Panc1 (cell line): Measurements from ENCODE around the gene DLGAP3. TPM values are rescaled to one million over a fixed set of nuclear protein-coding genes. Genes with fewer than 3 reads are reported as not detected.

Experiments
- ATAC-seq: fragments of 200-7000 bp; cut with Tn5 transposase; 2 replicates; pipeline ENCODE4 v1.9.1; 2020; ENCODE audit warnings: mild to moderate bottlenecking, moderate library complexity
- BruUV-seq: library from RNA; stranded (reverse); fragments of 400-500 nt; replicated peaks from 2 replicates; lab custom pipeline; 2021; lab: Mats Ljungman, UMichigan
- CTCF ChIA-PET: fragments of 300-600 bp; sonication (Branson Sonifier 250); formaldehyde crosslinking; loops from one replicate; lab custom pipeline; 2022; ENCODE audit warnings: antibody characterized with exemption; lab: Charles Lee
- POLR2A ChIA-PET: fragments of 300-600 bp; sonication (Branson Sonifier 250); formaldehyde crosslinking; loops from one replicate; lab custom pipeline; 2022; ENCODE audit warnings: antibody characterized with exemption; lab: Charles Lee
- DNase-seq: peaks from one replicate; pipeline ENCODE4 v3.0.0-alpha.2; 2010; ENCODE audit warnings: low read depth, low spot score
- H3K27ac ChIP-seq: 2 replicates; pipeline ENCODE4 v1.5.1; 2011; ENCODE audit warnings: mild to moderate bottlenecking, low read length, inconsistent platforms
- H3K27me3 ChIP-seq: fragments of 200-500 bp; sonication (Bioruptor generic); 2 replicates; pipeline ENCODE4 v1.6.0; 2014; ENCODE audit warnings: low read length, inconsistent platforms; ENCODE audit not compliant: control insufficient read depth, insufficient read depth
- H3K36me3 ChIP-seq: fragments of 200-500 bp; sonication (Bioruptor generic); 2 replicates; pipeline ENCODE4 v1.5.1; 2014; ENCODE audit warnings: inconsistent platforms, mild to moderate bottlenecking, low read length, moderate library complexity; ENCODE audit not compliant: control insufficient read depth, insufficient read depth
- H3K4me1 ChIP-seq: 2 replicates; pipeline ENCODE4 v1.5.1; 2011; ENCODE audit warnings: inconsistent platforms, mild to moderate bottlenecking, low read length, moderate library complexity; ENCODE audit not compliant: control insufficient read depth, insufficient read depth
- H3K4me3 ChIP-seq, 2 experiments: 2 replicates each; pipeline ENCODE4 v1.5.1; 2011 to 2012; ENCODE audit warnings: low read depth in 2 of 2, low read length in 2 of 2, mild to moderate bottlenecking in 2 of 2, inconsistent platforms in 1 of 2, moderate library complexity in 1 of 2
- H3K9me3 ChIP-seq: fragments of 200-500 bp; sonication (Bioruptor generic); 2 replicates; pipeline ENCODE4 v1.5.1; 2014; ENCODE audit warnings: low read depth, mild to moderate bottlenecking, inconsistent platforms, low read length, moderate library complexity; ENCODE audit not compliant: control insufficient read depth, insufficient read depth
- CTCF ChIP-seq: fragments of 450-650 bp; IDR thresholded peaks from 2 replicates; pipeline ENCODE4 v1.5.1; 2017; ENCODE audit warnings: mild to moderate bottlenecking
- POLR2AphosphoS5 ChIP-seq: IDR thresholded peaks from 2 replicates; pipeline ENCODE4 v1.6.1; 2012; ENCODE audit warnings: mild to moderate bottlenecking, low read depth, low read length, moderate library complexity
- REST ChIP-seq, 2 experiments: IDR thresholded peaks; 2 replicates each; pipeline ENCODE4 v1.6.1; 2011 to 2012; ENCODE audit warnings: low read depth in 2 of 2, control low read depth in 1 of 2, low read length in 1 of 2, mild to moderate bottlenecking in 1 of 2, moderate library complexity in 1 of 2; ENCODE audit not compliant: insufficient read depth in 1 of 2
- SIN3A ChIP-seq: IDR thresholded peaks from 2 replicates; pipeline ENCODE4 v1.6.1; 2012; ENCODE audit warnings: low read depth, mild to moderate bottlenecking, low read length, moderate library complexity, borderline replicate concordance; ENCODE audit not compliant: insufficient read depth
- TCF7L2 ChIP-seq: IDR thresholded peaks from 2 replicates; pipeline ENCODE4 v1.6.1; 2011; ENCODE audit warnings: mild to moderate bottlenecking, low read depth, low read length, inconsistent platforms
- in situ Hi-C: cut with HindIII; loops from 2 replicates; pipeline ENCODE4 v1.10.0; 2016; ENCODE audit warnings: low sequenced_read_pairs, low pct_unique_long_range_greater_than_20kb
- intact Hi-C: fragments of 100-400 bp; cut with micrococcal nuclease; formaldehyde crosslinking; loops from one replicate; pipeline ENCODE4 v1.10.0; 2022; ENCODE audit not compliant: unreplicated experiment
- total RNA-seq: library from RNA; stranded (reverse); gene quantifications from one replicate; pipeline ENCODE4 v1.2.1, GENCODE V29; 2021; ENCODE audit not compliant: unreplicated experiment

Gene DLGAP3
- total RNA-seq, 1 experiment from 2014 or later: 0.87 TPM

- Histone ChIP-seq H3K36me3 (no peaks in the 10 kb centered on the region), H3K9me3 (no peaks in the 10 kb centered on the region), H3K4me1 (no peaks in the 10 kb centered on the region), H3K27ac (no peak overlapping the region), H3K4me3 (no peak overlapping the region), H3K27me3 (no peaks in the 10 kb centered on the region)
- BruUV-seq: no TSS peak
- ChIA-PET POLR2A (interaction anchor here (0.6 kb wide), 1 partner anchor 27 kb away, joined by 16 read pairs; no protein-coding TSS in a partner anchor), CTCF (no interaction called here)
- intact Hi-C loops: no loop called here
- TF ChIP-seq TCF7L2 (no peak), REST (IDR thresholded peaks at IDR 0.05; ENCODE audit: insufficient read depth in 1 of 2, low read depth in 2 of 2, low read length in 1 of 2) (no peak), CTCF (no peak), POLR2AphosphoS5 (no peak)
- DNase-seq: no peak
- no peak for ATAC-seq
- in situ Hi-C loops: no loop called here
Observed at GRCh38 chr1:34975771-34976170, 46.3 kb upstream of the DLGAP3 start.

- ChIA-PET POLR2A (no interaction called here), CTCF (no interaction called here)
- Histone ChIP-seq H3K9me3 (no peaks in the 10 kb centered on the region), H3K27ac (no peak overlapping the region), H3K4me1 (no peaks in the 10 kb centered on the region), H3K4me3 (no peak overlapping the region), H3K27me3 (no peaks in the 10 kb centered on the region), H3K36me3 (no peaks in the 10 kb centered on the region)
- no TSS peak for BruUV-seq
- TF ChIP-seq POLR2AphosphoS5: no peak
- TF ChIP-seq REST (IDR thresholded peaks at IDR 0.05; ENCODE audit: insufficient read depth in 1 of 2, low read depth in 2 of 2, low read length in 1 of 2): no peak
- no peak for TF ChIP-seq SIN3A
- ATAC-seq: no peak
- intact Hi-C loops: no loop called here
- DNase-seq: no peak
- in situ Hi-C loops: no loop called here
Observed at GRCh38 chr1:34975338-34975737, 45.9 kb upstream of the DLGAP3 start.
